OCI-LY3 (cell line): ENCODE measurements around the gene URGCP.

Experiments
- EZH2phosphoT487 ChIP-seq: fragments of 200-600 bp; shearing (Covaris generic); IDR thresholded peaks from 2 replicates; pipeline ENCODE4 v1.6.1; 2018; ENCODE audit warnings: antibody characterized with exemption, mixed run types, low read depth
- TF ChIP-seq, protein P1 (sequence below): fragments of 200-600, 300-600 bp; sonication (generic); IDR thresholded peaks from 2 replicates; pipeline ENCODE4 v1.5.1; 2014; ENCODE audit warnings: antibody characterized with exemption, low read length, low read depth

- TF ChIP-seq, protein P1, sequence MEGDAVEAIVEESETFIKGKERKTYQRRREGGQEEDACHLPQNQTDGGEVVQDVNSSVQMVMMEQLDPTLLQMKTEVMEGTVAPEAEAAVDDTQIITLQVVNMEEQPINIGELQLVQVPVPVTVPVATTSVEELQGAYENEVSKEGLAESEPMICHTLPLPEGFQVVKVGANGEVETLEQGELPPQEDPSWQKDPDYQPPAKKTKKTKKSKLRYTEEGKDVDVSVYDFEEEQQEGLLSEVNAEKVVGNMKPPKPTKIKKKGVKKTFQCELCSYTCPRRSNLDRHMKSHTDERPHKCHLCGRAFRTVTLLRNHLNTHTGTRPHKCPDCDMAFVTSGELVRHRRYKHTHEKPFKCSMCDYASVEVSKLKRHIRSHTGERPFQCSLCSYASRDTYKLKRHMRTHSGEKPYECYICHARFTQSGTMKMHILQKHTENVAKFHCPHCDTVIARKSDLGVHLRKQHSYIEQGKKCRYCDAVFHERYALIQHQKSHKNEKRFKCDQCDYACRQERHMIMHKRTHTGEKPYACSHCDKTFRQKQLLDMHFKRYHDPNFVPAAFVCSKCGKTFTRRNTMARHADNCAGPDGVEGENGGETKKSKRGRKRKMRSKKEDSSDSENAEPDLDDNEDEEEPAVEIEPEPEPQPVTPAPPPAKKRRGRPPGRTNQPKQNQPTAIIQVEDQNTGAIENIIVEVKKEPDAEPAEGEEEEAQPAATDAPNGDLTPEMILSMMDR, result no peak
- no peak for TF ChIP-seq EZH2phosphoT487
These were observed 24.9 kb upstream of the URGCP start for GRCh38 chr7:43931346-43931745.
